CD4-positive, alpha-beta T cell (primary cell): Measurements from ENCODE around the gene MTHFS. TPM values are rescaled to one million over a fixed set of nuclear protein-coding genes. Genes with fewer than 3 reads are reported as not detected.

Experiments
- ATAC-seq: fragments of 200-7000 bp; cut with Tn5 transposase; one replicate; pipeline ENCODE4 v1.10.0; 2022; ENCODE audit warnings: mild to moderate bottlenecking; ENCODE audit not compliant: poor library complexity
- CTCF ChIA-PET: fragments of 350-600 bp; sonication (Branson Sonifier 250); formaldehyde crosslinking; loops from one replicate; lab custom pipeline; 2021; ENCODE audit warnings: antibody characterized with exemption, inconsistent platforms; lab: Charles Lee
- POLR2A ChIA-PET: fragments of 350-600 bp; sonication (Branson Sonifier 250); formaldehyde crosslinking; loops from one replicate; lab custom pipeline; 2021; ENCODE audit warnings: antibody characterized with exemption, inconsistent platforms; lab: Charles Lee
- DNase-seq, 14 experiments: peaks; one replicate each; pipeline ENCODE4 v3.0.0-alpha.2; 2013 to 2020; ENCODE audit warnings: mixed read lengths in 2 of 14
- H3K27ac ChIP-seq, 2 donors: one replicate each; pipeline versions ENCODE4 v1.5.1 to v1.7.0; 2013; ENCODE audit warnings: low read length in 2 of 2, low read depth in 1 of 2, mild to moderate bottlenecking in 1 of 2
- H3K27me3 ChIP-seq, 2 experiments: 1 replicate in 1 of 2; 2 replicates in 1 of 2; pipeline versions ENCODE4 v1.6.1 to v1.7.0; 2013; ENCODE audit warnings: low read length in 2 of 2, control low read depth in 1 of 2, mild to moderate bottlenecking in 1 of 2, moderate library complexity in 1 of 2; ENCODE audit not compliant: insufficient read depth in 2 of 2, control insufficient read depth in 1 of 2
- H3K36me3 ChIP-seq: one replicate; pipeline ENCODE4 v1.6.1; 2013; ENCODE audit warnings: low read length, control low read depth; ENCODE audit not compliant: insufficient read depth
- H3K4me1 ChIP-seq: one replicate; pipeline ENCODE4 v1.6.1; 2013; ENCODE audit warnings: low read length, control low read depth; ENCODE audit not compliant: insufficient read depth
- H3K4me3 ChIP-seq: one replicate; pipeline ENCODE4 v1.5.1; 2013; ENCODE audit warnings: mild to moderate bottlenecking, low read length, moderate library complexity
- H3K9me3 ChIP-seq, 2 experiments: 1 replicate in 1 of 2; 2 replicates in 1 of 2; pipeline versions ENCODE4 v1.6.1 to v1.7.0; 2013; ENCODE audit warnings: low read length in 2 of 2, mild to moderate bottlenecking in 2 of 2, control low read depth in 1 of 2, moderate library complexity in 1 of 2; ENCODE audit not compliant: control insufficient read depth in 1 of 2, insufficient read depth in 1 of 2
- H3K27ac Mint-ChIP-seq: one replicate; pipeline ENCODE4 v1.8.0; 2020; ENCODE audit warnings: mixed read lengths
- H3K27me3 Mint-ChIP-seq: one replicate; pipeline ENCODE4 v1.8.0; 2021; ENCODE audit warnings: mixed read lengths
- H3K36me3 Mint-ChIP-seq: one replicate; pipeline ENCODE4 v1.8.0; 2021; ENCODE audit warnings: low read depth, mixed read lengths
- H3K4me1 Mint-ChIP-seq: one replicate; pipeline ENCODE4 v1.8.0; 2021; ENCODE audit warnings: low read depth, mixed read lengths
- H3K4me3 Mint-ChIP-seq: one replicate; pipeline ENCODE4 v1.8.0; 2020; ENCODE audit warnings: mild to moderate bottlenecking, mixed read lengths
- H3K9me3 Mint-ChIP-seq: one replicate; pipeline ENCODE4 v1.8.0; 2020; ENCODE audit warnings: mixed read lengths
- intact Hi-C, 2 experiments: fragments of 100-400 bp; cut with DNase I in 1 of 2; cut with micrococcal nuclease in 1 of 2; formaldehyde crosslinking; loops; one replicate each; pipeline versions ENCODE4 v1.15.1 to v1.9.0; 2023 to 2025; cut with DNase I, micrococcal nuclease
- total RNA-seq, 174 experiments: library from RNA in 2 of 174; stranded (reverse) in 2 of 174; gene quantifications; one replicate each; pipeline ENCODE4 v1.2.3 and lab custom pipeline; 2021 to 2026
- TF ChIP-seq, protein P1 (sequence below): fragments of 200-600 bp; IDR thresholded peaks from one replicate; pipeline ENCODE4 v1.8.0; 2022; ENCODE audit warnings: antibody characterized with exemption, mild to moderate bottlenecking

The MTHFS gene
- total RNA-seq, 2 experiments from 2014 or later, result 9.1 to 9.8 TPM

DNA sequence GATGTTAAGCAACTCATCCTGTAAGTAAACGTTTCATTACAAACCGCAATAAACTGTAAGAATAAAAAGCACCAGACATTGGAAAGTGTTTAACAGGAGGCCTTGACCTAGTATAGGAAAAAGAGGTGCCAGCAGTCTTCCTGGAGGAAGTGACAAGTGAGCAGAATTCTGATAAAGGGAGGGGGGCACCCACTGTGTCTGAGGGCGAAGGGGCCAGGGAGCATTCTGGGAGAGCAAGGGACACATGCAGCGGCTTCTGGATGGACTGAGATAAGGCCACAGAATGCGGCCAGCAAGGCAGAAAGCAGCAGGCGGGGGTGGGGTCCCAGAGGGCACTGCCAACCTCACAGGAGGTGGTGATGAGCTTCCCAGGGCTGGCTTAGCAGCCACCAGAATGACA lies 80.2 kb downstream of the MTHFS start:
- POLR2A ChIA-PET, result no interaction called here
- intact Hi-C loops, result no loop called here
- TF ChIP-seq, protein P1, sequence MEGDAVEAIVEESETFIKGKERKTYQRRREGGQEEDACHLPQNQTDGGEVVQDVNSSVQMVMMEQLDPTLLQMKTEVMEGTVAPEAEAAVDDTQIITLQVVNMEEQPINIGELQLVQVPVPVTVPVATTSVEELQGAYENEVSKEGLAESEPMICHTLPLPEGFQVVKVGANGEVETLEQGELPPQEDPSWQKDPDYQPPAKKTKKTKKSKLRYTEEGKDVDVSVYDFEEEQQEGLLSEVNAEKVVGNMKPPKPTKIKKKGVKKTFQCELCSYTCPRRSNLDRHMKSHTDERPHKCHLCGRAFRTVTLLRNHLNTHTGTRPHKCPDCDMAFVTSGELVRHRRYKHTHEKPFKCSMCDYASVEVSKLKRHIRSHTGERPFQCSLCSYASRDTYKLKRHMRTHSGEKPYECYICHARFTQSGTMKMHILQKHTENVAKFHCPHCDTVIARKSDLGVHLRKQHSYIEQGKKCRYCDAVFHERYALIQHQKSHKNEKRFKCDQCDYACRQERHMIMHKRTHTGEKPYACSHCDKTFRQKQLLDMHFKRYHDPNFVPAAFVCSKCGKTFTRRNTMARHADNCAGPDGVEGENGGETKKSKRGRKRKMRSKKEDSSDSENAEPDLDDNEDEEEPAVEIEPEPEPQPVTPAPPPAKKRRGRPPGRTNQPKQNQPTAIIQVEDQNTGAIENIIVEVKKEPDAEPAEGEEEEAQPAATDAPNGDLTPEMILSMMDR, result no peak

DNA sequence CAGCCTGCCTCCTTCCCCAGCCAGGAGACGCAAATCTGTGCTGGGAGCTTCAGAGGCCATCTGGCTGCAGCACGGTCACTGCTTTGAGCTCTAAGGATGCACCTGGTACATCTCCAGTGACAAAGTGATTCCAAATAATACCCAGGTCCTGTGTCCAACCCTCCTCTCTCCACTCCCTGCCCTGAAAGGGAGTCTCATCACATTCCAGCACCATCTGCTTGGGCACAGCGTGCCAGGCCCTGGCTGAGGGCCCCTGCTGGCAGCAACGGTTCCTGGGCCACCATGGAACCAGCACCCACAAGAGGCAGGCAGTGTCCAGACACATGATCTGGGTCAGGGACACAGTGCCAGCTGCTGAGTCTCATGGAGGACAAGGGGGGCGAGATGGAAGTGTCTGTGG lies 81.3 kb downstream of the MTHFS start:
- H3K27ac Mint-ChIP-seq, result no peak overlapping the region
- no peak overlapping the region for H3K27ac ChIP-seq
- no peaks in the 10 kb centered on the region for H3K4me1 ChIP-seq
- no peaks in the 10 kb centered on the region for H3K4me1 Mint-ChIP-seq
- H3K27me3 Mint-ChIP-seq, result no peaks in the 10 kb centered on the region
- intact Hi-C loops, result no loop called here
- ChIA-PET CTCF (no interaction called here), POLR2A (no interaction called here)
- no peak overlapping the region for H3K4me3 ChIP-seq
- H3K4me3 Mint-ChIP-seq, result no peak overlapping the region
- no peak for ATAC-seq
- H3K27me3 ChIP-seq, result no peaks in the 10 kb centered on the region
- H3K9me3 ChIP-seq, result no peaks in the 10 kb centered on the region
- H3K9me3 Mint-ChIP-seq, result peaks cover 5% of the 10 kb centered on the region
- no peaks in the 10 kb centered on the region for H3K36me3 Mint-ChIP-seq
- no peak for DNase-seq
- TF ChIP-seq, protein P1, result no peak
- no peaks in the 10 kb centered on the region for H3K36me3 ChIP-seq

More for the DNA sequence above, 80.2 kb downstream of the MTHFS start:
- Histone ChIP-seq H3K27ac (no peak overlapping the region), H3K9me3 (no peaks in the 10 kb centered on the region), H3K4me1 (no peaks in the 10 kb centered on the region), H3K4me3 (no peak overlapping the region), H3K36me3 (no peaks in the 10 kb centered on the region), H3K27me3 (no peaks in the 10 kb centered on the region)
- CTCF ChIA-PET, result no interaction called here
- H3K4me1 Mint-ChIP-seq, result no peaks in the 10 kb centered on the region
- no peak overlapping the region for H3K4me3 Mint-ChIP-seq
- ATAC-seq (no peak), DNase-seq (no peak)
- peaks cover 5% of the 10 kb centered on the region for H3K9me3 Mint-ChIP-seq
- no peaks in the 10 kb centered on the region for H3K36me3 Mint-ChIP-seq
- no peak overlapping the region for H3K27ac Mint-ChIP-seq
- no peaks in the 10 kb centered on the region for H3K27me3 Mint-ChIP-seq

DNA sequence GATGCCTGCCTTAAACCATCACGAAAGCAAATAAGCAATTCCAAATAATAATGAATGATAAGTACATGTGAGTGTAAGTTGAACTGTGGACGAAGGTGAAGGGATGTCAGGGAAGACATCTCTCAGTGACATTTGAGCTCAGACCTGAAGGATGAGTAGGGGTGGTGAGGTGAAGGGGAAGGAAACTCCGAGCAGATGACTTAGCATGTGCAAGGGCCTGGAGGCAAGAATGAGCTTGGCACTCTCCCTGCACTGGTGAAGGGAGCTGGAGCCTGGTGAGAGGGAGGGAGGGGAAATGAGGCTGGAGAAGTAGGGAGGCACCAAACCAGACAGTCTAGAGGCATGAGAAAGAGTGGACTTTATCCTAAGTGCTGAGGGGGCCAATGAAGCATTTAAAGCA lies 84.3 kb downstream of the MTHFS start:
- Mint-ChIP-seq H3K27me3 (no peaks in the 10 kb centered on the region), H3K4me1 (no peaks in the 10 kb centered on the region), H3K27ac (no peak overlapping the region), H3K36me3 (no peaks in the 10 kb centered on the region), H3K4me3 (no peak overlapping the region), H3K9me3 (no peaks in the 10 kb centered on the region)
- Histone ChIP-seq H3K9me3 (no peaks in the 10 kb centered on the region), H3K36me3 (no peaks in the 10 kb centered on the region), H3K4me1 (no peaks in the 10 kb centered on the region), H3K27me3 (no peaks in the 10 kb centered on the region), H3K27ac (no peak overlapping the region), H3K4me3 (no peak overlapping the region)
- intact Hi-C loops, result no loop called here
- ChIA-PET POLR2A (no interaction called here), CTCF (no interaction called here)
- no peak for ATAC-seq
- DNase-seq, result no peak
- TF ChIP-seq, protein P1, result no peak
